HG03025 (cell line): ENCODE data around the gene VSIR.

Experiments
- ATAC-seq: cut with Tn5 transposase; IDR thresholded peaks from one replicate; pipeline ENCODE4 v1.9.1; 2021; ENCODE audit warnings: mild to moderate bottlenecking, moderate library complexity; ENCODE audit not compliant: unreplicated experiment, low FRiP score

VSIR gene

GRCh38 chr10:71807557-71808510, 34.5 kb upstream of the VSIR start:
- no peak for ATAC-seq

- ATAC-seq = no peak
Observed at GRCh38 chr10:71806704-71807556, 33.6 kb upstream of the VSIR start.

DNA sequence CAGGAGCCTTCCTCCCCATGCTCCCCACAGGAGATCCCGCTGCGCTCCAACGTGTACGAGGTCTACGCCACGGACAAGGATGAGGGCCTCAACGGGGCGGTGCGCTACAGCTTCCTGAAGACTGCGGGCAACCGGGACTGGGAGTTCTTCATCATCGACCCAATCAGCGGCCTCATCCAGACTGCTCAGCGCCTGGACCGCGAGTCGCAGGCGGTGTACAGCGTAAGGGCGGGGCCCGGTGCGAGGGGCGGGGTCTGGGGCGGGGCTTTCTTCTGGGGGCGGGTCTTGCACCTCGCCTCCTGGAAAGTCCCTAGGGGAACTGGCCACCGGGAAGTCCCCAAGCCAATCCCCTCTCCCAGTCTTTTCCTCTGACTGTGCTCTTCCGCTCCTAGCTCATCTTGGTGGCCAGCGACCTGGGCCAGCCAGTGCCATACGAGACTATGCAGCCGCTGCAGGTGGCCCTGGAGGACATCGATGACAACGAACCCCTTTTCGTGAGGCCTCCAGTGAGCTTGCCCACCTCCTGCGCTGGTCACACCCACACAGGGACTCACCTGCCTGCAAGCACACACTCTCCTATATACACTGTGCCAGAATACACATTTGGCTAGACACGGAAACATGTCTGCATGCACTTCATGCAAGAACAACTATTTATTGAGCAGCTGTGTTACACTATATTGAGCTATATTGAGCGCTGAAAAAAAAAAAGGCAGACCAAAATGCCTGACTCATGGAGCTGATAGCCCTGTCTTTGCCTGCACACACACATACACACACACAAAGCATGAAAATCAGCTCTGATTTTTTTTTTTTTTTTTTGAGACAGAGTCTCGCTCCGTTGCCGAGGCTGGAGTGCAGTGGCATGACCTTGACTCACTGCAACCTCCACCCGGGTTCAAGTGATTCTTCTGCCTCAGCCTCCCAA, 32.7 kb upstream of the VSIR start:
- no peak for ATAC-seq

DNA sequence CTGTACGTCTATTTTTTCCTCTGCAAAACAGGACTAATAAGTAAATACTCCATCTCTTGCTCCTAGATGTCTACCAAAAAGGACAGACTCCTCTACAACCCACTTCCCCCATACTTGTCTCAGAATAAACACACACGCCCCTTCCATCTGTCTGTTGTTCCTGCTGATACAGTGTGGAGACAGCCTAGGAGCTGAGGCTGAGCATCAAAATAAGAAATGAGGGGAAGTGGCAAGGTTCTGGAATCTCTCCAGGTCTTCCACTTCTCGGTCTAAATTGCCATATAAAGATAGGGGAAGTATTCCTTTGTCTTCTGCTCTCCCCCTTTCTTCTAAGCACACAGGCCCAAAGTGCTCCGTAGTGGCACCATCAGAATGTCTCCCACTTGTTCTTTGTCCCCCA, 30.8 kb upstream of the VSIR start:
- ATAC-seq = no peak

DNA sequence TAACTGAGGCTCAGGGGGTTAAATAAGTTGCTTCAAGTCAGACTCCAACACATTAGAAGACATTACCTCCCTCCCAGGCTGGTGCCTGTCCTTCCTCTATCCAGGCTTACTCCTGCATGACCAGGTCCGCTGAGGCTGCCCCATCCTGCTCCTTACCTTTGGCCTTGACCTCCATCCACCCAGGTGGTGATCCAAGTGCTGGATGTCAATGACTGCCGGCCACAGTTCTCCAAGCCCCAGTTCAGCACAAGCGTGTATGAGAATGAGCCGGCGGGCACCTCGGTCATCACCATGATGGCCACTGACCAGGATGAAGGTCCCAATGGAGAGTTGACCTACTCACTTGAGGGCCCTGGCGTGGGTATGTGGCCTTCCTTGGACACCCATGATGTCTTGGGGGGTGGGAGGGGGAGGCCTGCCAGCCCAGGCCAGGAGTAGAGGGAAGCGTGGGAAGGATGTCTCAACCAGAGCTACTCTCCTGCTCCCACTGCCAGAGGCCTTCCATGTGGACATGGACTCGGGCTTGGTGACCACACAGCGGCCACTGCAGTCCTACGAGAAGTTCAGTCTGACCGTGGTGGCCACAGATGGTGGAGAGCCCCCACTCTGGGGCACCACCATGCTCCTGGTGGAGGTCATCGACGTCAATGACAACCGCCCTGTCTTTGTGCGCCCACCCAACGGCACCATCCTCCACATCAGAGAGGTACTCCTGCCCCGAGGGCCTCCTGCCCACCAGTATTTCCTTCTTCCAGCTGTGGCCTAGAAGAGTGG, 29.6 kb upstream of the VSIR start:
- ATAC-seq = no peak

GRCh38 chr10:71802235-71802634, 28.9 kb upstream of the VSIR start:
- ATAC-seq = no peak

DNA sequence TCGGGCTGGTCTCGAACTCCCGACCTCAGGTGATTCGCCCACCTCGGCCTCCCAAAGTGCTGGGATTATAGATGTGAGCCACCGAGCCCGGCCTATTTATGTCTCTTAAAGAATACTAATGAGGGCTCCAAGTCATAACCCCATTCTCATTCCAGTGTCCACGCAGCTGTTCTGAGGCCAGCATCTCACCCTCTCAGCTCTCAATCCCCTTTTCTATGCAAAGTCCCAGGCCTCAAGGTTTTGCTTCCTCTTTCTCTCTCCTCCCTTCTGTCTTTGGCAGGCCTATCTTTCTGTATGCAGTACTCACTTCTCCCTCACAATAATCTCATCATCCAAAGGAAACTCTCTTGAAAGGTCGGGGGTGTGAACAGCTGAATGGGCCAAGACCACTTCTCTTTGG, 28.0 kb upstream of the VSIR start:
- ATAC-seq = peak; percentile 70

- no peak for ATAC-seq
Observed at GRCh38 chr10:71799608-71800453, 26.5 kb upstream of the VSIR start.

DNA sequence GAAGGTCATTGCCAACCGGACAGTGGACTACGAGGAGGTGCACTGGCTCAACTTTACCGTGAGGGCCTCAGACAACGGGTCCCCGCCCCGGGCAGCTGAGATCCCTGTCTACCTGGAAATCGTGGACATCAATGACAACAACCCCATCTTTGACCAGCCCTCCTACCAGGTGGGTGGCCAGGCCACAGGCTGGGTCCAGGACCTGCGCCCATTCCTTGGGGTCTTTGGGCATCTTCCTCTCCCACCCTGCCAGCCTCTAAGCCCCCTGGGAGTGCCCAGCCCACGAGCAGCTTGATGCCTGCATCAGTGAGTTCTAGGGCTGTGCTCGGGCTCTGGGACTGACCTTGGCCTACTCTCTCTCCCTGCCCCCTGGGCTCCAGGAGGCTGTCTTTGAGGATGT, 25.8 kb upstream of the VSIR start:
- ATAC-seq = no peak

- ATAC-seq = no peak
Observed at GRCh38 chr10:71798308-71798624, 24.9 kb upstream of the VSIR start.

GRCh38 chr10:71797533-71798307, 24.4 kb upstream of the VSIR start:
- ATAC-seq = no peak

DNA sequence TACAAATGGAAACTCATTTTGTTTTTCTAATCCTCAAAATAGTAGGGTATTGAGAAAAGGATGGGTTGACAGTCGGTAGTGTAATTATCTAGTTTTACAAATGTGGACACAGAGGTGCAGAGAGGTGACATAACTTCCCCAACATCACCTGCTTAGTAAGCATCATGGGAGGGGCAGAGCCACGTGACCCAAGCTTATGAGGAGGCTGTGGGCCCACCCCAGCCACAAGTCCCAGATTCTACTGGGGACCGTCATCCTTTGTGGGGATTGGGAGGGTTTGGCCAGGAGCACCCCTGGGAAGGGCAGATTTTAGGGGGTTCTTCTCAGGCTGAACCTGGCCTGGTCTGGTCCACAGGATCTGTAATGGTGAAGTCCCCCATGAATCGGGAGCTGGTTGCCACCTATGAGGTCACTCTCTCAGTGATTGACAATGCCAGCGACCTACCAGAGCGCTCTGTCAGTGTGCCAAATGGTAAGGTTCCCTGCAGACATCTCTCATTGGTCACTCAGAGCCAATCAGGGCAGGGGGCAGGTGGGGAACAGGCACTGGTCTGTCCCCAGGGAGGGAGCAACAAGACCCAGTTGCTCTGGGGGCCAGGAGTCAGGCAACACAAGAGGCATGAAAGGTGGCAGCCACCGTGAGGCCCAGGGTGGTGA, 23.6 kb upstream of the VSIR start:
- ATAC-seq = no peak

GRCh38 chr10:71795248-71795647, 21.9 kb upstream of the VSIR start:
- no peak for ATAC-seq

- no peak for ATAC-seq
Observed at GRCh38 chr10:71790749-71791440, 17.6 kb upstream of the VSIR start.

DNA sequence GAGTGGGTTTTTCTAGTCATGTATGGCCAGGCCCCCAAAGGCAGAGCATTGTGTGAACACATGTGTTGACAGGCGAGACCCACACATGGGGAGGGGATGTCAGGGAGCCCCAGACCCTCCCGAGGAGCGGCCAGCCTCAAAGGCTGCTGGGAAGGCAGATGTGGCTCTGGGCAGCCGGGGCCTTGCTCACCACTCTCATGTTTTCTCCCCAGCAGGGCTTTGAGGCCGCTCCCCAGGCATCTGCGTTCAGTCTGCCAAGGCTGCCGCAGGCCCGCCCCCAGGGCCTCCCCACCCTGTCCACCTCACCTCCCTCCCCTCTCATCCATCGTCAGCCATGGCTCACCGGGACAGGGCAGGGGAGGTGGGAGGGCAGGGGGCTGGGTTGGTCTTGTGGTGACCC, 16.6 kb upstream of the VSIR start:
- ATAC-seq = no peak

GRCh38 chr10:71788954-71789353, 15.6 kb upstream of the VSIR start:
- ATAC-seq = no peak

DNA sequence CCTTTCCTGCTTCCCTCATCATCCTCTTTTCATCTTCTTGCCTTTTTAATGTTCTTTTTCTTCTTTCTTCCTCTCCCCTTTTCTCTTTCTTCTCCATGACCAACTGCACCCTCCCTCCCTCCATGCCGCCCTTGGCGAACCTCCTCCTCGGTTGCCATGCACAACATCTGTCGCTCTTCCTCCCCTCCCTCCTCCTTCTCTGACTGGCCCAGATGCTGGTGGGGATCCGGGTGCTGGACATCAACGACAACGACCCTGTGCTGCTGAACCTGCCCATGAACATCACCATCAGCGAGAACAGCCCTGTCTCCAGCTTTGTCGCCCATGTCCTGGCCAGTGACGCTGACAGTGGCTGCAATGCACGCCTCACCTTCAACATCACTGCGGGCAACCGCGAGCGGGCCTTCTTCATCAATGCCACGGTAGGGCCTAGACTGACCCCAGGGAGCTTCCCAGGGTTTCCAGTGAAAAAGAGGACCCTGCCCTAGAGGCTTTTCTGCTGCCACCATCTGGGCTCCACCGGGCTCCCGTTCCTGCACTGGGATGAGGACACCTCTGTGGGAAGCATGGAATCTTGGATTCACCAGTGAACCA, 11.5 kb upstream of the VSIR start:
- no peak for ATAC-seq
